CD4-positive, alpha-beta T cell treated with Interleukin-4 for 4 hours (primary cell): Measurements from ENCODE around the gene TMEM254.
A peak's percentile ranks its signal among the peaks of the same experiment; 100 is the strongest.
"Not testable (repeated sequence)": the region's sequence is repeated elsewhere in the genome, so short reads cannot be mapped to it uniquely, and the experiment has no call there.

Experiments used
- DNase-seq: peaks from one replicate; pipeline ENCODE4 v3.0.0-alpha.2; 2020

Gene TMEM254

DNA sequence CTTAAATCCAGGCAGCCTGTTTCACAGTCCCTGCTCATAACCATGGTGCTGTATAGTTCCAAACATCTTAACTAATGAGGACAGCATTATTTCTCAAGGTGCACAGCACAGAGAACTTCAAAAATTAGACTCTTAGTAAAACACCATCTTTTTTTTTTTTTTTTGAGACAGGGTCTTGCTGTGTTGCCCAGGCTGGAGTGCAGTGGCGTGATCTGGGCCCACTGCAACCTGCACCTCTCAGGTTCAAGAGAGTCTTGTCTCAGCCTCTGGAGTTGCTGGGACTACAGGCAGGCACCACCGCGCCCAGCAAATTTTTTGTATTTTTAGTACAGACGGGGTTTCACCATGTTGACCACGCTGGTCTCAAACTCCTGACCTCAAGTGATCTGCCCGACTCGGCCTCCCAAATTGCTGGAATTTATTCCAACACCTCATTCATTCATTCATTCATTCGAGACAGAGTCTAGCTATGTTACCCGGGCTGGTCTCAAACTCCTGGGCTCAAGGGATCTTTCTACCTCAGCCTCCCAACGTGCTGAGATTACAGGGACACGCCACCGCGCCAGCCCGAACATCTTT is 507 bp upstream of the TMEM254 start:
- no peak for DNase-seq

DNA sequence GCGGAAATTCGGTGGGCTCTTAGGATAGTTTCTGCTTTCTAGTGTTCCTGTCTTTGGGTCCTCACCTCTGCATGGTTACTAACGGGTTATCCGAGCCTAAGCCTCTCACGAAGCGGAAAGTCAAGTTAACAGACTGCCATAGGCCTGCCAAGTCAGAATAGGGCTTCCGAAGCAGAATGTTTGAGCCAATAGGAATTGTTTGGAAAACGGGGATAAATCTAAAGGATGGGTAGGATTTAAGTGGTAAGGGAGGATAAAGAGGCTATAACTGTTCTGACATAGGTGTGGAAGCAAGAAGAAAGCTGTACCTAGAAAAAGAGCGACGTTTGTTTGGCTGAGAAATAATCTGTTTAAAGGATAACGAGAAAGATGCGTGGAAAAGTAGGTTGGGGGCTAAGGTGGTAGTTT is 851 bp downstream of the TMEM254 start:
- no peak for DNase-seq

GRCh38 chr10:80081026-80081425 is 2.6 kb downstream of the TMEM254 start:
- no peak for DNase-seq

- DNase-seq, result no peak
Observed at GRCh38 chr10:80081801-80082750, 3.6 kb downstream of the TMEM254 start.

GRCh38 chr10:80090121-80090520 is 11.7 kb downstream of the TMEM254 start:
- DNase-seq, result no peak

DNA sequence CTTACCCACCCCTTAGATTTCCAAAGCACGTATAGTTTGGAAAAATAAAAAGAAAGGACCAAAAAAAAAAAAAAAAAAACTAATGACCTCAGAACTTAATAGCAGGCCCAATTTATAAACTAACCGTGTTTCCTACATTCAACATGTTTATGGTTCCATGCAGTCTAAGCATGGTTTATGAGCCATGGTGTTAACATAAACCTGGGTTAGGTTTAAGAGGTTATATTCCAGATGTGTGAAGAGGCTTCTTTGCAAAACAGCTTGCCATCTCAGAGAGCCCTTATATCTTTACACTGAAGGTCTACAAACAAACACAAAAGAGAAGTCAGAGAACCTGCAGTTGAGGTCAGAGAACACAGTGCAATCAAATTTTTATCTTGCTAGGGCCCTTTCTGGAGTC is 15.8 kb downstream of the TMEM254 start:
- DNase-seq, result no peak

GRCh38 chr10:80098272-80098671 is 19.8 kb downstream of the TMEM254 start:
- not testable (repeated sequence) for DNase-seq

DNA sequence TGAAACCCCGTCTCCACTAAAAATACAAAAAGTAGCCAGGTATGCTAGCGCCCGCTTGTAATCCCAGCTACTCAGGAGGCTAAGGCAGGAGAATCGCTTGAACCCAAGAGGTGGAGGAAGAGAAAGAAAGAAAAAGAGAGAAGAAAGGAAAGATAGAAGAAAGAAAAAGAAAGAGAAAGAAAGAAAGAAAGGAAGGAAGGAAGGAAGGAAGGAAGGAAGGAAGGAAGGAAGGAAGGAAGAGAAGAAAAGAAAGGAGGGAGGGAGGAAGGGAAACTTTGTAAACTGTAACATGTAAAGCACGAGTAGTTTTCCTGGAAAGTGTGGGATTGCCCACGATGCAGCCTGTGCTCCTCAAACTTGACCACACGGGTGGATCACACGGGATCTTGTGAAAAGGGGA is 20.8 kb downstream of the TMEM254 start:
- DNase-seq, result not testable (repeated sequence)

DNA sequence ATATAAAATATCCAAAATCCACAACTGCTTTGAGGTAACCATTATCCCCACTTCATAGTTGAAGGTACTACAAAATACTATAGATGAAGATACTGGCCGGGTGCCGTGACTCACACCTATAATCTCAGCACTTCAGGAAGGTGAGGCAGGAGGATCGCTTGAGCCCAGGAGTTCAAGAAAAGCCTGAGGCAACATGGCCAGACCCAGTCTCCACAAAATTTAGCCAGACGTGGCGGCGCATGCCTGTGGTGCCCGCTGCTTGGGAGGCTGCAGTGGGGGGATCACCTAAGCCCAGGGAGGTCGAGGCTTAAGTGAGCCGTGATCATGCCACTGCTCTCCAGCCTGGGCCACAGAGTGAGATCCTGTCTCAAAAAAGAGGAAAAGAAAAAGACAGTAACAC is 21.7 kb downstream of the TMEM254 start:
- DNase-seq, result no peak

DNA sequence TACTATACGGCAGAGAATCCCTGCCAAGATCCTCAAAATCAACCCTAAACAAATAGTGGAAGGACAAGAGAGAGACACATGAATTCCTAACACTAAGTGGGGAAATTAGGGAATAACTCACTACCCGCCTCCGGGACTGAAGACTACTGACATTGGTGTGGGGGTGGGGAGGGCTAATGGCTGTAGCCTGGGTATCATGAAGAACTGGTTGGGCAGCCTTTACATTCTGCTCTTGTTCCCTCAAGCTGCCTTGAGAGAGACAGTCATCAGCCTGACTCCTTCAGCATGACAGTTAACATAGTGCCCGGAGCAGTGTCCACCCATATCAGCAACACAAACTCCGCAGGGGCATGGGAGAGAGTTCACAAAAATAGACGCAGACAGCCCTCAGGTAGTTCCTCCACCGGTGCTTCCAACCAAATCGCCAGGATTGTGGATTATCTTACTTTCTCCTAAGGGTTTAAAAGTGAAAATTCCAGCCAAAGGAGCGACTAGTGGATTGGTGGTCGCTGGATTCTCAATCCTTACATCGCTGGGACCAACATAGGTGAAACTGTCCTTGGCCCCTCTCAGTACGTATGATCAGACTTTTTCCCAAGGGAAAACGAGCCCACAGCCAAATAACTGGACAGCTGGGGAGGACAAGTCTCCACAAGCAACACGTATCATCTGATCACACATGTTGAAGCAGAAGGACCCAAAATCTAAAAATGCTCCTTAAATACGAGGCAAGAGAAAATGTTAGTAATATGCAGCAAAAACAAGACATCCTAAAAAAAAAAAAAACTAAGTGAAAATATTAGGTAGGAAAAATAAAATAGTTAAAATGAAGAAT is 22.6 kb downstream of the TMEM254 start:
- DNase-seq, result no peak

GRCh38 chr10:80104066-80104926 is 25.8 kb downstream of the TMEM254 start:
- peak; percentile 52 for DNase-seq

GRCh38 chr10:80108576-80109239 is 30.2 kb downstream of the TMEM254 start:
- no peak for DNase-seq

DNA sequence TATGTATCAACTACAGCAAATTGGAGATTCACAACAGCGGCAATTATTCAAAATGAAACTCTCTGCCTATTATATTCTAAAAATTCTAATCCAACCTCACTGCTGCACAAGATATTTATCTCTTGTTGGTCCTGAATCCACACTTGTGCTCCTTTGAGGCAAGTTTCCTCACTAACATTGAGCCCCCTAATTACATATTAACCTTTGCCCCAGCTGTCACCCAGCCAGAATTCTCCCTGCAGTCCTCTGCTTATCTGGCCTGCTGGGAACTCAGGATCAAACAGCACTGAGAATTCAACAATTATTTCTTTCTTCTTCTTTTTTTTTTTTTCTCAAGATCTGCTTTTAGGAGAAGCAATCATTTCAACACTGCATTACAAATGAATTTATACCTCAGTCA is 32.5 kb downstream of the TMEM254 start:
- no peak for DNase-seq

DNA sequence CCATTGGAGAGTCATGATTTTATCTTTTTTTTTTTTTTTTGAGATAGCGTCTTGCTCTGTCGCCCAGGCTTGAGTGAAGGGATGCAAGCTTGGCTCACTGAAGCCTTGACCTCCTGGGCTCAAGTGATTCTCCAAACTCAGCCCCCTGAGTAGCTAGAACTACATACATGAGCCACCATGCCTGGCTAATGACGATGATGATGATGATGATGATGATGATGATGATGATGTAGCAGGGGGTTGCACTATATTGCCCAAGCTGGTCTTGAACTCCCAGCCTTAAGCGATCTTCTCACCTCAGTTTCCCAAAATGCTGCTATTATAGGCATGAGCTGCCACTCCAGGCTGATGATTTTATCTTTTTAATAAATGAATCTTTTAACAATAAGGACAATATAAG is 40.2 kb downstream of the TMEM254 start:
- no peak for DNase-seq

DNA sequence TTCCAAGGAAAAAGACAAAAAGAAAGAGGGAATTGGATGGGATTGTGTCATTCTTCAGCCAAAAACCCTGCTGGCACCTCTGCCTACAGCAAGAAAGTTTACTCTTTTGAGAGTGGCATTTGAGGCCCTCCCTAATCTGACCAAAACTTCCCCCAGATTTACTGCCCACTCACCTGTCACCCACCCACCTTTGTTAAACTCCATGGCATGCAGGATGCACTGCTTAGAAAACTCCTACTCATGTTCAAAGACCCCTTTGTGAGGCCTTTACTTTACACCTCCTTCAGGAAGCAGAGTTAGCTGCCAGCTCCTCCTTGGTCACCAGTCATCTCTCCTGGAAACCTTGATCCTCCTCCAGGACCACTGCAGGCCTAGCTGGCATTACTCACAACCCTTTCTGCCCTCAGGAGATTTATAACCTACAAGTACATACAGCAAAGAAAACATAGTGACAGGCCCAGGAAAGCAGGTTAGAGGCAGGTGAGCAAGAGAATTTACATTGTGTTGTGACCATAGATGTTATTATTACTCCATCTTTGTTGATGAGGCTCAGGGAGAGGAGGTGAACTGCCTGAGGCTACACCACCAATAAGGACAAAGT is 43.7 kb downstream of the TMEM254 start:
- no peak for DNase-seq

- no peak for DNase-seq
Observed at GRCh38 chr10:80122746-80123145, 44.3 kb downstream of the TMEM254 start.

GRCh38 chr10:80126876-80127275 is 48.4 kb downstream of the TMEM254 start:
- no peak for DNase-seq

DNA sequence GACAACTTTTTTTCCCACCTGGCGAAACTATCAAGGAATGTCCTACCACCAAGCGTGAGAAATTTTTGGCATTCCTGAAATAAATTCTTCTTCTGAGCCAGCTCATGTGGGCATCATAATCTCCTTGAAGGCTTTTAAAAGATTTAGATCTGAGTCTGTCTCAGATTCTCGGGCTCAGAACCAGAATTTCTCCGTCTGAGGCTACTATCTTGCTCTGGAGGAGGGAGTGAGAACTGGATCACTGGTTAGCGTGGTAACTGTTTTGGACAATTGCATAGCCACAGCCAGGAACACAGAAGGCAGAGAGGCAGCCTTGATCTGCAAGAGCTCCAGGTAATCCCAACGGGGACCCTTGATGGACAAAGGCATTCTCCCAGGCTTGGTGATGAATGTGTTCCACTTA is 53.0 kb downstream of the TMEM254 start:
- DNase-seq, result no peak

GRCh38 chr10:80132299-80133139 is 54.1 kb downstream of the TMEM254 start, which contains the start of gene PLAC9:
PLAC9 (plus strand) TSS chr10:80132730; CDS start chr10:80132763, 33 bp downstream.
- no peak for DNase-seq

DNA sequence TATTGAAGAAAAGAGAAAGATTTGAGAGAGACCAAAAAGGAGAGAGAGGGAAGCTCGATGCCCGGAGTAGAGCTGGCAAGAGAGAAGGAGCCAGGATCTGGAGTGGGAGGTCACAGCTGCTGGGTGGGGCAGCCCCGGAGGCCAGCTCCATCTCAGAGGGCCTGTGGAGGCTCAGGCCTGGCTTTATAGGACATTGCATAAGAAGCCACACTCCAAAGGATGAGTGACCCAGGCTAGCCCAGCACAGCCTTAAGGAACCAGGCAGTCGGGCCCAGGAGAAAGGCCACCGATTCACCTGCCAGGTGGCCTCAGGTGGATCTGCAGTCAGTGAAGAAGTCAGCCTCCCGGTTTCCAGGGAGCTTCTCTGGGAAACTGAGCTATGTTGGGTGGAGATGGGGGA is 54.7 kb downstream of the TMEM254 start:
- DNase-seq, result no peak
